Measurements from ENCODE around the gene ZNF710. TPM values are rescaled to one million over a fixed set of nuclear protein-coding genes. Genes with fewer than 3 reads are reported as not detected.
A peak's percentile ranks its signal among the peaks of the same experiment; 100 is the strongest.

Gene ZNF710, protein sequence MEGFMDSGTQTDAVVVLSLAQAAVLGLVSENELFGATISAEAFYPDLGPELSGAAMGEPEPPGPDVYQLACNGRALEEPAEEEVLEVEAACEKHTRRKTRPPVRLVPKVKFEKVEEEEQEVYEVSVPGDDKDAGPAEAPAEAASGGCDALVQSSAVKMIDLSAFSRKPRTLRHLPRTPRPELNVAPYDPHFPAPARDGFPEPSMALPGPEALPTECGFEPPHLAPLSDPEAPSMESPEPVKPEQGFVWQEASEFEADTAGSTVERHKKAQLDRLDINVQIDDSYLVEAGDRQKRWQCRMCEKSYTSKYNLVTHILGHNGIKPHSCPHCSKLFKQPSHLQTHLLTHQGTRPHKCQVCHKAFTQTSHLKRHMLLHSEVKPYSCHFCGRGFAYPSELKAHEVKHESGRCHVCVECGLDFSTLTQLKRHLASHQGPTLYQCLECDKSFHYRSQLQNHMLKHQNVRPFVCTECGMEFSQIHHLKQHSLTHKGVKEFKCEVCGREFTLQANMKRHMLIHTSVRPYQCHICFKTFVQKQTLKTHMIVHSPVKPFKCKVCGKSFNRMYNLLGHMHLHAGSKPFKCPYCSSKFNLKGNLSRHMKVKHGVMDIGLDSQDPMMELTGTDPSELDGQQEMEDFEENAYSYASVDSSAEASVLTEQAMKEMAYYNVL
- 8.8 and 14.5 TPM in 2 replicates for total RNA-seq

DNA sequence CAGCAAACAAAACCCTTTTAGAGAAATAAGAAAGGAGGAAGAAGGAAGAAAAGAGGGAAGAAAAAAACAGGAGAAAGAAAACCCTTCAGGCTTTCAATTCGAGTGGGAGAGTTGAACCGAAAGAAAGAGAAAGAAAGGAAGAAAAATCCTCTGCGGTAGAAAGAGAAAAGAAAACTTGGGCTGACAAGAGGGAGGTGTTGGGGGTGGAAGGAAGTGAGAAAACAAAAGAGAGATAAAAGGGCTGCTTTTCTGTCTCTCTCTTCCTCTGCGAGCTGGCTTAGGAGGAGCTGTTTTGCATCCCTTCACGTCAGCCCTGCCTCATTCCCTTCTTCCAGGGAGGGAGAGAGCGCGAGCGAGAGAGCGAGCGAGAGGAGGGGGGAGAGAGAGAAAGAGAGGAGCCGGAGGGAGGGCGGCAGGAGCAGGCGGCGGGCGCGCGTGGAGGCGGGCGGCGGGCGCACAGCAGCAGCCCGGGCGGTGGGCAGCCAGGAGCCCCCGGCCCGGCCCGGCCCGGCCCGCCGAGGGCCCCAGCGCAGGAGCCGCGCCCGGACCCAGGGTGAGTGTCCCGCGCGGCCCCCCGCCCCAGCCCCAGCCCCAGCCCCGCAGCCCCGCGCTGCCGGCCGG, at the start of gene ZNF710:
TSS of gene ZNF710 (plus strand) at position 263 of the 621 bp plus-strand sequence. CDS start 65,814 bp downstream, outside the sequence.

DNA sequence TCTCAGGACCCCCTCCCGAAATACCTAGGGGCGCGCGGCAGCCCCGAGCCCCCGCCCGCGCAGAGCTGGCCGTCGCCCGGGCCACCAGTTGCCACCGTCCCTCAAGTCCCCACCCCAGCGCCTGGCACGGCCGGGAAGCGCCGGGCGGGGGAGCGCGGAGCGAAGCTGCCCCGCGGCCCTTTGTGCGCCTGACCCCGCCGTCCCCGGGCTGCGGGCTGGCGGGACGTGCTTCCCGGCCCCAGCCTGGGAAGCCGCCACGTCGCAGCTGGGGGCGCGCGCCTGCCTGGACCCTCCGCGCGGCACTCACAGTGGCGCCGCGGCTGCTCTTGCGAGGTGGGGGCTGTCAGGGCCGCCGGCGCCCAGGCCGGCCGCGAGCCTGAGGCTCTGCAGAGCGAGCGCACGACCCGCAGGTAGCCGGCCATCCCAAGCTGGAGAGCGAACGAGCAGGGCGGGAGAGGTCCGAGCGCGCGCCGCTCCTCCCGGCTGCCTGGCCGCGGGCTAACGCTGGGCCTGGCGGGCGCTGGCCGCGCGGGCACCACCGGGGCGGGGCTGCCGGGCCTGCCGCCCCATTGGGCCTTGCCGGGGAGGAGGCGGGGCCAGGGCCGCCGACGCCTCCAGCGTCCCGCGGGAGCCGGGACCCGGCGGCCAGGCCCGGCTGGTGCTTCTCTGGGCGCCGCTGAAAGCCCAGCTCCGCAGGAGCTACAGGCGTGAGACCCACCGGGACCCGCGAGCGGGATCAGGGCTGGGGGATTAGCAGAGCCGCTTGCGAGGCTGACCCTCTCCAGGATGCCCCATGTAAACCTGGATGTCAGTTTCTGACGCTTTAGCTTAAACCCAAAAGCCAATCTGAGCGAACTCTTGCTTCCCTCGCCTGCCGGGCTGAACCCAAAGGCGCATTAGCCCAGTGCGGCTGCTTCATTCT, 101.1 kb downstream of the ZNF710 start, which contains the start of gene IDH2:
TSS of gene IDH2 (minus strand) at position 500 of the 922 bp plus-strand sequence. CDS start at position 422, 78 bp downstream.

Small RNAs within 50 kb of the gene (small RNA-seq; reads per million reads assigned to genes)
- gene MIR3174 = 2.0 reads per million, percentile 80 among the genes with 10 or more reads in this experiment
- not detected for gene RF00066

Other genes starting within 250 kb of the ZNF710 start
- 0.78 and 1.1 TPM in 2 replicates for gene MESP2, start 225.0 kb upstream of the ZNF710 start, total RNA-seq
- gene ANPEP, start 186.5 kb upstream of the ZNF710 start, total RNA-seq = 514 and 670 TPM in 2 replicates
- gene AP3S2, start 107.3 kb upstream of the ZNF710 start, total RNA-seq = 36.7 and 43.2 TPM in 2 replicates
- 11.8 and 12.7 TPM in 2 replicates for gene ARPIN, start 88.4 kb upstream of the ZNF710 start, total RNA-seq
- gene IDH2, start 101.1 kb downstream of the ZNF710 start, total RNA-seq = 29.4 and 37.7 TPM in 2 replicates
- 11.0 and 16.4 TPM in 2 replicates for gene SEMA4B, start 200.0 kb downstream of the ZNF710 start, total RNA-seq
- 24.6 and 29.4 TPM in 2 replicates for gene CIB1, start 232.6 kb downstream of the ZNF710 start, total RNA-seq
- 5.5 and 7.0 TPM in 2 replicates for gene GDPGP1, start 232.9 kb downstream of the ZNF710 start, total RNA-seq
- gene TTLL13, start 248.2 kb downstream of the ZNF710 start, total RNA-seq = under 0.01 TPM in 1 of 2 replicates, not detected in the other